Ureter (tissue), 1 donor: ENCODE results near the gene PTPRQ. TPM values are rescaled to one million over a fixed set of nuclear protein-coding genes. Genes with fewer than 3 reads are reported as not detected.
"Not testable (repeated sequence)": the region's sequence is repeated elsewhere in the genome, so short reads cannot be mapped to it uniquely, and the experiment has no call there.

Experiments
- DNase-seq: peaks from one replicate; pipeline ENCODE4 v3.0.0-alpha.2; 2020; ENCODE audit warnings: low spot score
- total RNA-seq: library from RNA; stranded (reverse); gene quantifications from one replicate; pipeline ENCODE4 v1.2.4, GENCODE V29; 2023
- donor health status: DM: yes; HTN: yes; CAD: no.

Gene PTPRQ
- total RNA-seq, 1 donor from 2014 or later: 0.68 TPM

DNA sequence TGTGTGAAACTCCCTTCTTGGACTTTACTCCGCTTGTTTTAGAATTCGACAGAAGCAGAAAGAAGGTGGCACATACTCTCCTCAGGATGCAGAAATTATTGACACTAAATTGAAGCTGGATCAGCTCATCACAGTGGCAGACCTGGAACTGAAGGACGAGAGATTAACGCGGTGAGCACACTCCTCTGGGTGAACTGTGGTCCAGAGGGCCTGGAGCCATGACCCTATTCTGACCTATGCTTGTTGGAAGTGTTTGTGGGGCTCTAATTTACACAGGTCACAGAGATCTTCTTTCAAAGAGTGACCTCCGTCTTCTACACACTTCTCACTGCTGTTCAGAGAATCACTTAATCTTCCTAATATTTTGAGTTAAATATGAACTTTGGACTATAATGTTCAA is 190.9 kb downstream of the PTPRQ start:
- no peak for DNase-seq

DNA sequence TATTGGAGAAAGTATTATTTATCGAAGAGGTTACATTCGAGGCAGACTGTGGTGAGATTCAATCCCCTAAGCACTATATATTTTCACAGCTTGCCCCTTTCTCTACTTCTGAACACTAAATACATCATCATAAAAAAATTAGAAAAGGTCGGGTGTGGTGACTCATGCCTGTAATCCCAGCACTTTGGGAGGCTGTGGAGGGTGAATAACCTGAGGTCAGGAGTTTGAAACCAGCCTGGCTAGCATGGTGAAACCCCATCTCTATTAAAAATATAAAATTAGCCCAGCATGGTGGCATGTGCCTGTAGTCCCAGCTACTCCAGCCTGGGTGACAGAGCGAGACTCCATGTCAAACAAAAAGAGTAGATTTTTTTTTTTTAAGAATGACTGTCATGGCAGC is 192.8 kb downstream of the PTPRQ start:
- no peak for DNase-seq

DNA sequence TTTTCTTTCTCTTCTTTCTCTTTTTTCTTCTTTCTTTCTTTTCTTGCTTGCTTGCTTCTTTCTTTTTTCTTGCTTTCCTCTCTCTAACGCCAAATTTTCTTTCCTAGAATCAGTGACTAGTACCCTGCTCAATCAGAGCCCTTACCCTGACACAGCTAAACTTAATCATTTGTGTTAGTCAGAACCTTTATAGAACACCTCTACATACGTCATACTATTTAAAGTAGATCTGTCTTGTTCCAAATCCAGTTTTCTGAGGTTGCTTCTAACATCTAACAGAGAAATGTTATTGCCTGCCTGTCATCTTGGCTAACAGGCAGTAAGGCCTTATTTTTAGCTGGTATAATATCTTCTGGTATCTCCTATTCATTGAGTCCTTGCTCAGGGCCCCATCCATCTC is 197.9 kb downstream of the PTPRQ start:
- no peak for DNase-seq

DNA sequence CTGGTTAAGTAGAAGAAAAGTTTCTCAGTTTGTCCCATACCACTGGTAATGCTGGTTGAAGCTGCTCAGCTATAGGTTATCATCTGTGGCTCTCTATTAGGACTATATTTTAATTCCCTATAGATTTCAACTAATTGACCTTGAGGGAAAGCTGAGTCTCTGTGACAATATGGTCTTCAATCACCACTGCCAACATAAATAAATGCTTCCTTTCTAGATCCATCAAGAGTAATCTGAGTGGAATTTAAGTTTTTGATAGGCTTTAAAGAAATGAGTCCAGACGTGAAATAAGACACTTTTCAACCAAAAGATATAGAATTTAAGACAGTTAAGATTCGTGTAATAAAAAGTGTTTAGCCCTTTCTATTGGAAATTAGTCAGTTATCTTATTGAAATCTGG is 199.9 kb downstream of the PTPRQ start:
- no peak for DNase-seq

DNA sequence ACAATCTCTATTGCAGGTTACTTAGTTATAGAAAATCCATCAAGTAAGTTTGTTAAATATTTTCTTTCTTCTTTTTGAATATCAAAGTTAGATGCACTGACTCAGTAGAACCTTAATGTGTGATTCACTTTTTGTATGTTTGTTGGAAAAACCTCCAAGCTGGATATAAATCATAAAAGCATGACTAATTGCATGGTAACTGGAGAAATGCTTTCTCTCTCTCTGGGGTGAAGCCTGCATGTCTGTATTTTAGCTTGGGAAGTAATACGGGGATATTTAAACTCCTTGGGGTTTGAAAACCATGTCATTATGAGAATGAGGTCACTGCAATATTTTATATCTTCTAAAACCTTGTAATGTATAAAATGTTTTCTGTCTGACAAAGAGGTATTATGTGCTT is 204.8 kb downstream of the PTPRQ start:
- no peak for DNase-seq

DNA sequence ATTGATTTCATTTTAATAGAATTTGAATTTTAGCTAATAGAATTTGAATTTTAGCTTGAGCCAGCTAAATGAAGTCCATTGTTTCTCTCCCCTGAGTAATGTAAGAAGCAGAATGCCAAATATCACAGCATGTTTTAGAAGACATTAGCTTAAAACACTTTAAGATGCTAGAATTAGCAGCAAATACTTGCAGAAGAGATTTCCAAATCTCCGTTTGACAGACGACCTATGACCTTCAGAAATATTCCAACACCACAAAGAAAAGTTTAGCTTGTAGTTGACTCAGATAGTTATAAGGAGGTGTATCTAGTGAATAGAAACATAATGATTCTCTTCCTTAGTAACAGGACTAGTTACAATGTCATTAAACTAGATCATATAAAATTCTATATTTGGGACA is 211.7 kb downstream of the PTPRQ start:
- DNase-seq: no peak

DNA sequence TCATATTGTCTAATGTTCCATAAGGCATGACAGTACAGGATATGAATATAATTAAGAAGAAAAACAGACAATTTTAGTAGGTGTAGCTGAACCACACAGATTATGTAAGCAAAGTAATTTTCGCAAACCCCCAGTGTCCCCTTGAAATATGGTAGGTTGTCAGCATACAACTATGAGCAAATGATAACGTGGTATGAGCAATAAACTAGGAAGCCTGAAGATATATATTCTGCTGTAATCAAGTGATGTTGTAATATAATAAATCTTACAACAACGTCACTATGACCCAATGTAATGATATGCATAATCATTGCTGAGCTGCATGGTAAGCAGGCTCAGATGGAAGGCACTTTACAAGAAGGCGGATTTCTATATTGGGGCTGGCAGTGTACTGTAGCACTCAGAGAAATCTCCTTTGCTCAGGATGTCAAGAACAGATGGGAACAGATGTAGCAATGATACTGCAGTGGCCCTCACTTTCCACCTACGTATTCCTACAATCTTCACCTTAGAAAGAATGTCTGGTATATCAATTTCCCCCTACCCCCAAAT is 215.6 kb downstream of the PTPRQ start:
- DNase-seq: no peak

DNA sequence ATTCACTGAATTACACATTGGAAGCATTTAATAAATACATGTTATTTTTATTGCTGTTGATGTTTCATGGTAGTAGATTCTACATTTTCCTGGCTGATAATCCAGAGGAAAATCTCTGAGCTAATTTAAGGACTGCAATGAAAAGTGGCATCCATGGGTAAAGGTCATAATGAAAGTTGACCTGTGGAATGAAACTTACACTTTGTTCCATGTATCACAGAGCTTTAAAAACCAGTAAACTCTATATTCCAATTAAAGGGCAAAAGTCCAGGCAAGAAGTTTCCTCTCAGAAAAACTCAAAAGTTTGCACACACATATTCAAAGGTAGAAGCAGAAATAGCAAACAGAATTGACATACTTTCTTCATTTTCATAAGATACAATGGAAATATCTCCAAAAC is 218.6 kb downstream of the PTPRQ start:
- DNase-seq: no peak

DNA sequence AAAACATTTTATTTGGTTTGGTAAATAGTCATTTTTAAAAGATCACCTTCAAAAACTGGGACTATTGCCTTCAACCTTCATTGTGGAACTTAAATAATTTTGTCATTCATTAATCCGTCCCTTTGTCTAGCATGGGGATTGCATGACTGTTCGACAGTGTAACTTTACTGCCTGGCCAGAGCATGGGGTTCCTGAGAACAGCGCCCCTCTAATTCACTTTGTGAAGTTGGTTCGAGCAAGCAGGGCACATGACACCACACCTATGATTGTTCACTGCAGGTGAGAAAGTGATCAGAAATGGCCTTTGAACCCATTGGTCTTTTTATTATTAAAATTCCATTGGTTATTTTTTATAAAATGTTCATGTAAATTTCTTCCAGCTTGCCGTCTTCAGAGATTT is 226.2 kb downstream of the PTPRQ start:
- DNase-seq: no peak

DNA sequence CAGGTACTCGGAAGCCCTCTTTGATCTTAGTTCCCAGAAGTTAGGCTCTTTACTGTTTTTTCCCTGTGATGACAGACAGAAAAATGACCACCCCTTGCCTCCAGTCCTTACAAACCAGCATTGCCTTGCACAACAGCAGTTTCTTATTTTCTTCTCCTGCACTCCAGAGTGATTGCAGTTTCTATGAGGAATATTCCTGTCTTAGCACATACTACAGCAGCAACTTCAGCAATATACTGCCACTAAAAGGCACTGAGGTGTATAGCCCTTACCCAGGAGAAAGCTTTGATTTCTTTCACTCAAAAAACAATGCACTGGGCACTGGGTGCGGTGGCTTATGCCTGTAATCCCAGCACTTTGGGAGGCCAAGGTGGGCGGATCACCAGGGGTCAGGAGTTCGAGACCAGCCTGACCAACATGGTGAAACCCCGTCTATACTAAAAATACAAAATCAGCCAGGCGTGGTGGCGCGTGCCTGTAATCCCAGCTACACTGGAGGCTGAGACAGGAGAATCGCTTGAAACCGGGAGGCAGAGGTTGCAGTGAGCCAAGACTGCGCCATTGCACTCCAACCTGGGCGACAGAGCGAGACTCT is 232.1 kb downstream of the PTPRQ start:
- not testable (repeated sequence) for DNase-seq

DNA sequence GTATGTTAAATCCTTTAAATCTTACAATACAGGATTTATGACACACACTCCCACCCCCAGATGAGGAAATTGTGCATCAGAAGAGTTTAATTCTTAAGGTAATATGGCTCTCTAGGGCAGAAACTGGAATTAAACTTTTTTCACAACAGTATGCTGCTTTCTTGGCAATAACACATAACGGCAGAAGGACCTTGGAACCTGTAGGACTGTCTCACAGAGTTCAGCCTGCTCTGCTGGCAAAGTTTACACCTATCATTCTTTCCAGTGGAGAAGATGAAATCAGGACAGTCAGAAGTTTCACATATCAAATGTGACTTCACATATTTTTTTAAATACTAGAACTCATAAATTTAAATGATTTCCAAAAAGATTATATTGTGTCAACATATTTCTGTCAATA is 232.8 kb downstream of the PTPRQ start:
- no peak for DNase-seq

DNA sequence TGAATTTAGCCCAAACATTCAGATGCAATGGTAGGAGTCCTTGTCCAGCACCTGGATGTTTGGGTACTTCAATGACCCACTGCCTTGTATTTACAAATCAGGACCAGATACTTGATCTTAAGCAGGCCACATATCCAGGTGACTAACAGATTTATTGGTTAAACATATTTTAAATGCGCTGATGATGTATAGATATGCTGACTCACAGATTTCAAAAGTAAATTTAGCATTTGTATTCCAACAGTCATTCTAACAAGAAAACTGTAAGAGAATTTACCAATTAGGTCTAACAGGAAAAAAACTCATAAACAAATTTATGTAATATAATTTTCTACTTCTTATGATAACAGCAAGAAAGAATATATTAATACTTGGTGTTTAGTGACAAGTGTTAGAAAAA is 234.0 kb downstream of the PTPRQ start:
- DNase-seq: no peak

DNA sequence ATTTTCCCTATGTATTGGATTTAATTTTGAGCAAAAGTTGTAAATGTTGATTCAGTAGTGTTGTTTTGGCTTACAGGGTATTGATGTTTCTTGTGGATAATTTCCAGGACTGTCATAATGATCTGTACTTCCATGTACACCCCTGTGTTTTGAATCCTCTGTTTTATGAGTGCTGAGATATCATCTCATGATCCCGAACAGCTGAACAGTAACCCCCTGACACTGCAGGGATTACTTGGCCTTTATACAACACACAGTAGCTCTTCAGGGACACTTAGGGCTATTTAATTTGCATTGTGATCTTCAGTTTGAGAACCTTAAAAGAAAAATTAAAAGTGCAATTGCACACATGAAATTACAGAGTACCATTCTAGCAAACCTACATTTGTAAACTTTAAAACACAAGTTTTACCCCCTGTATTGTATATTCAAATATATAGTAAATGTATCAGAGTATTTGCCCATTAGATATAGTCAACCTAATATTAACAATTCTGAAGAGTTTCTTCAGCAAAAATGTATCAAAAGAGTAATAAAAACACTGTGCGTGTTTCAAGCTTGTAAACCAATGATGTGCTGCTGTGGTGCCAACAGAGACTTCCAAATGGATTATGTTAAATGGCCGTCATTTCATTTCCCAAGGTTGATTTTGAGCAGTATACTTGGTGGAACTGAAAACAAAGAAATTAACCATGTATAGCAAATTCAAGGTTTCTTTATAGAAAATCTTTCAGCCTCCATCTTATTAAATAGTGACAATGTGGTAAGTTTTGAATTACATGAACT is 235.5 kb downstream of the PTPRQ start:
- DNase-seq: no peak

DNA sequence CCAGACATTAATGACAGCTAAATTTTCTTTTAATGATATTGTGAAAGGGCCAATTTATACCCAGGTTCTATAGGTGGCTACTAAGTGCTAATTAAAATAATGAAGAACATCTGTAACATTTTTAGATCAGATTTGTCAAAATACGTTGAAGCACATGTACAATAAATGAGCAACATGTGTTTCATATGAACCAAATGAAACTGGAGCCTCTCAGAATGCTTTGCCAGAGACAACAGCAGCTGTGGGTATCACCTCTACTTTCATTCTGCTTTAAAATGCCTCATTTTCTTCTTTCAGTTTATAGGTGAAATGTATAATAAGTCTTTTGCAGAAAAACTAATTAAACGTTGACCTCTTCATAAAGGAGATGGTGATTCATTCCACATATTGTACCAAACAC is 237.3 kb downstream of the PTPRQ start:
- DNase-seq: no peak

DNA sequence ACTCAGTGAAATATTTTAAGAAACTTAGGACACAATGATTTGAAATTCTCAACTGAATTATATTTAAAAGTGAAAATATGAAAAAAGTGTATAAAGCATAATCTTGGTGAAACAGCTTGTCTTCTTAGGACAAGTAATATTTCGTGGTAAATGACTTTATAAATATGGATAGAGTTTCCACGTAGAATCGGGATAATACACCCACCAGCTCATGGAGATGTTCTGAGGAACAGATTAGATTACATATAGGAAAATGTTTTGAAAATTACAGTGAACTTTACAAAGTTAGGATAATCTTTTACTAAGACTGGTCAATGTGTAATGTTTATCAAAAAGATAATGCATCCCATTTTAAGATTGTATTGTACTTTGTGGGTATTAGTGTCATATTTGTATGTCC is 237.8 kb downstream of the PTPRQ start:
- DNase-seq: no peak

DNA sequence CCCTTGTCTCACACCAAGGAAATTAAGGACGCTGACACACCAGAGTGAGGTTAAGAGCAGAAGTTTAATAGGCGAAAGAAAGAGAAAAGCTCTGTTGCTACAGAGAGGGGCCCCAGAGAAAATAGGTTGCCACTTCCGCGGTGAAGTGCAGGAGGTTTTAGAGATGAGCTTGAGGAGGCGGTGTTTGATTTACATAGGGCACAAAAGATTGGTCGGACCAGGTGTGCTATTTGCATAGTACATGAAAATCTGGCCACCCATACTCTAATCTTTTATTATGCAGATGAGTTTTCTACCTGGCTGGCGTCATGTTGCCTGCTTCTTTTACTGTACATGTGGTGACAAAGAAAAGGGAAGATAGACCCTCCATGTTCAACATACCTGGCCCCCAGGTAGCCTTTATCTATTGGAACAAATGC is 240.1 kb downstream of the PTPRQ start:
- no peak for DNase-seq

DNA sequence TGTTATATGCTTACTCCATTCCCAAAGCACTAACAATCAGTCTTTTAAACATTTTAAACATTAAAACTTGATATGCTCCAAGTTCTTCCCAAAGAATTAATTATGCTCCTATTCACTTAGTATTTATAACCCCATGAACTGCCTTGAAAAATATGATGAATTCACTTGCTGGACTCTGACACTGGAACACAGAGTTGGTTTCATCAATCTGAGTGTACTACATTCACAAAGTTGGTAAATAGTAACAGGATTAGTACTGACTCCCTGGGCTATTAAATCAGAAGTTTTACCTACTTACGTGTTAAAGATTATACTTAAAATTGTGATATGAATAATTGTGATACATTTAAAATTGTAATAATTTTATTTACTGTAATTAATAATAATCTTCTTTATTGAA is 246.1 kb downstream of the PTPRQ start:
- no peak for DNase-seq

DNA sequence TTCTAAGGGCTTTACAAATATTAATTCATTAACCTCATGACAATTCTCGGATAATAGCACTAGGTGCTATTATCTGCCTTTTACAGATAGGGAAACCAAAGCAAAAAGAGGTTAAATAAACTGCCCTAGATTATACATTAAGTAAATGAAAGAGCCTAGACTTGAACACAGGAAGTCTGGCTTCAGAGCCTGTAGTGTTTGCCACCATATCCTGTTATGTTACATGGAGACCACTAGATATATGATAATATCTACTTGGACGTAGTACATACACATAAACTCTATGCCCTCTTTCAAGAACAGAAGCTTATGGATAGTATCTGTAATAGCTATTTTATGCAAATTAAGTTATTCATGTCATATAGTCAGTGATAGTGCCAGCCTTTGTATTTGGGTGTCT is 246.5 kb downstream of the PTPRQ start:
- DNase-seq: no peak

DNA sequence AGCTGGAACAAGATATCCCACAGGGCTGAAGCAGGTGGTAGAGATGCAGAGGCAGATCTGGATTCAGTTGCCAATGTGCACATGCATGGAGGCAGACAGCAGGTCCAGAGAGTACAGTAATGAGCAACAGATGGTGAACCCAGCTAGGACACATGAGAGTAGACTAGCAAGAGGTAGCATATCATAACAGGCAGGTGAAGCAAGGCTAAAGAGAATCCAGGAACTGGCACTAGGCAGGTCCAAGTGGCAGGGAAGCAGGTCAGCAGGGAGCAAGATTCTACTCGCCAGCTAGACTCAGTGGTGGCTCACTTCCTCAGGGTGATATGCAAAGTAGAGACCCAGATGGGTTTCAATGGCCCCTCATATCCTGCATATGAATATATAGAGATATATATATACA is 248.1 kb downstream of the PTPRQ start:
- DNase-seq: no peak

DNA sequence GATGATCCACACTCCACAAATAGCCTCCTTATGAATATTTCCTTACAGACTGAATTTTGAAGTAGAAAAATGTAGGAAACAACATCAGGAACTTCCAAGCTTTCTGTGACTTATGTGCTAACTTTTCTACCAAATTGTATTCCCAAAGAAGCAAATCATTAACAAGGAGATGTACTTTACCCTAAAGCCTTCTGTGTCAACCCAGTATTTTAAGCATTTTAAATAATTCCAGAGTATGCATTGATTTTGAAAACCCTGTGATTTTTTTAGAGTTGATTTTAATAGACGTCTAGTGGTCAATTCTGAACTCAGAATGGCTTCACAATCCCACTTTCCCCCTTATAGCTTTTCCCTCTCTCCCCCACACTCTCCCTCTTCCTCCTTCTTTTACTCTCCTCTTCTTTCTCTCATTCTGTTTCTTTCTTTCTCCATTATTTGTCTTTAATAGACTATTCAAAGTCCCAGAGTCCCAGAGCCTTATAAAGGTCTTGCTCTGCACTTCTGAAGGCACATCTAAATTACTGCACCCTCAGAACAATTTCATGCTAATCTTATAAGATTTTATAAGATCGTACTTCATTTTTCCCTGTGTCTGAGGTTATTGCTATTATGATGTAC is 253.3 kb downstream of the PTPRQ start:
- DNase-seq: no peak

DNA sequence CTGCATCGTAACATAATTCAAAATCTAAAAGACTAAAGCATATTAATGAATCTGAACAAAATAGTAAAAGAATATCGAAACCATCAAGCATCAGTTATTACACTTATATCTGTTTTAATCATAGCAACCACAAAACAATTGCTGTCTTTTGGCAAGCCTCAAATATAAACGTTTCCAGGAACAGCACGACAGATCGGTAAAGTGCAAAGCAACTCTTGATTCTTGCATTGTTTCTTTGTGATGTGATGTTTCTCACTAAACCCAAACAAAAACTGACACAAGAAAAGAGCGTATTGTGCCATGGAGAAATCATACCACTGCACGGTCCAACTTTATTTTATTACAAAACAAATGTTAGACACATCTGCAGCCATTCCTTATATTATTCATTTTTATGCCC is 254.2 kb downstream of the PTPRQ start:
- no peak for DNase-seq

DNA sequence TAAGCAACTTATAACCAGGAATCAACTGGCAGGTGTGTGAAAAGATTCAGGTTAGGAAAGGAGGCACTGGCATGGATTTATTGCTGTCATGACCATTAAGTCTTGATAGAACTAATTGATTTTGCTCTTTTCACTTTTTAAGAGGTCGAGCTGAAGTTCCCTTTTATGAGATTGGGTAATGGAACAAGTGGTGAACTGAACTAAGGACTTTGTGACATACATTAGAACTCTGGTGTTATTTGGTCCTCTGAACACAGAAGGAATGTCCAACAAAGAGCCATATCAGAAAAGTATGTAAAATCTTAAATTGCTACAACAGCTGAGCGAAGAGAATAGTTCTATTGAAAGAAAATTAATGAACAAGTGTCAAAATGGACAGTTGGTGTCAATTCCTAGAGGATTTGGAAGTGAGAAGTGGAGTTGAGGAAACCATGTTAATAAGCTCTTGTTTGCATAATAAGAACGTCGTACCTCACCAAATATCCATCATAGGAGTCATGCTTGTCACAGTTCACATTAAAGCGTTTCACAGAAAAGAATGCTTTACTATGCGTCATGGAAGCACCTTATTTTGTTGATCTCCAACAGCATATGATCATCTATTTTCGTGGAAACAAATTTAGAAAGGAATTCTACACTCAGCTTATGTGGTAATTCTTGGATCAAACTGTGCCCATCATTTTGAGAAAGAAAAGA is 255.0 kb downstream of the PTPRQ start:
- DNase-seq: no peak
